ENCODE results near the gene COMMD4.

The COMMD4 gene

GRCh38 chr15:75367006-75367405 is 31.1 kb downstream of the COMMD4 start:
- peak overlapping the region; percentile 56 for H3K4me3 ChIP-seq (replicated peaks; ENCODE audit: low read depth, low read length)
- no peak for DNase-seq (ENCODE audit: extremely low read depth, insufficient read length)

GRCh38 chr15:75367406-75367912 is 31.6 kb downstream of the COMMD4 start:
- Histone ChIP-seq H3K36me3 (ENCODE audit: control insufficient read depth, insufficient read depth, low read length) (peaks cover 26% of the 10 kb centered on the region), H3K4me3 (replicated peaks; ENCODE audit: low read depth, low read length) (peak overlapping the region; percentile 56), H3K27me3 (replicated peaks; ENCODE audit: control insufficient read depth, insufficient read depth, low read length) (no peaks in the 10 kb centered on the region)
- no peak for DNase-seq (ENCODE audit: extremely low read depth, insufficient read length)
- no peak for TF ChIP-seq CTCF (IDR thresholded peaks at IDR 0.05; ENCODE audit: insufficient read depth, low read length, poor library complexity, severe bottlenecking)

More at GRCh38 chr15:75367006-75367405, 31.1 kb downstream of the COMMD4 start:
- Histone ChIP-seq H3K36me3 (ENCODE audit: control insufficient read depth, insufficient read depth, low read length) (peaks cover 31% of the 10 kb centered on the region), H3K27me3 (replicated peaks; ENCODE audit: control insufficient read depth, insufficient read depth, low read length) (no peaks in the 10 kb centered on the region)
- TF ChIP-seq CTCF (IDR thresholded peaks at IDR 0.05; ENCODE audit: insufficient read depth, low read length, poor library complexity, severe bottlenecking): no peak

GRCh38 chr15:75367913-75368688 is 32.2 kb downstream of the COMMD4 start, which contains the start of gene MAN2C1:
TSS of gene MAN2C1 (minus strand) at chr15:75368607. CDS start at chr15:75368583, 24 bp downstream.
- peak; percentile 98 for DNase-seq (ENCODE audit: extremely low read depth, insufficient read length)
- Histone ChIP-seq H3K36me3 (ENCODE audit: control insufficient read depth, insufficient read depth, low read length) (peaks cover 26% of the 10 kb centered on the region), H3K27me3 (replicated peaks; ENCODE audit: control insufficient read depth, insufficient read depth, low read length) (no peaks in the 10 kb centered on the region), H3K4me3 (replicated peaks; ENCODE audit: low read depth, low read length) (peak within 1 kb of the TSS; percentile 91)
- peak; percentile 90 for TF ChIP-seq CTCF (IDR thresholded peaks at IDR 0.05; ENCODE audit: insufficient read depth, low read length, poor library complexity, severe bottlenecking)

GRCh38 chr15:75368689-75369239 is 32.9 kb downstream of the COMMD4 start:
- TF ChIP-seq CTCF (IDR thresholded peaks at IDR 0.05; ENCODE audit: insufficient read depth, low read length, poor library complexity, severe bottlenecking): no peak
- DNase-seq (ENCODE audit: extremely low read depth, insufficient read length): no peak
- Histone ChIP-seq H3K4me3 (replicated peaks; ENCODE audit: low read depth, low read length) (peak overlapping the region; percentile 91), H3K27me3 (replicated peaks; ENCODE audit: control insufficient read depth, insufficient read depth, low read length) (no peaks in the 10 kb centered on the region), H3K36me3 (ENCODE audit: control insufficient read depth, insufficient read depth, low read length) (peaks cover 27% of the 10 kb centered on the region)

- DNase-seq (ENCODE audit: extremely low read depth, insufficient read length): no peak
- Histone ChIP-seq H3K36me3 (ENCODE audit: control insufficient read depth, insufficient read depth, low read length) (peaks cover 20% of the 10 kb centered on the region), H3K4me3 (replicated peaks; ENCODE audit: low read depth, low read length) (no peak overlapping the region), H3K27me3 (replicated peaks; ENCODE audit: control insufficient read depth, insufficient read depth, low read length) (no peaks in the 10 kb centered on the region)
- no peak for TF ChIP-seq CTCF (IDR thresholded peaks at IDR 0.05; ENCODE audit: insufficient read depth, low read length, poor library complexity, severe bottlenecking)
These were observed 34.2 kb downstream of the COMMD4 start for GRCh38 chr15:75369897-75370581.

Data from GM06990 (cell line).